ENCODE results near the gene SUCLA2.

SUCLA2 gene

DNA sequence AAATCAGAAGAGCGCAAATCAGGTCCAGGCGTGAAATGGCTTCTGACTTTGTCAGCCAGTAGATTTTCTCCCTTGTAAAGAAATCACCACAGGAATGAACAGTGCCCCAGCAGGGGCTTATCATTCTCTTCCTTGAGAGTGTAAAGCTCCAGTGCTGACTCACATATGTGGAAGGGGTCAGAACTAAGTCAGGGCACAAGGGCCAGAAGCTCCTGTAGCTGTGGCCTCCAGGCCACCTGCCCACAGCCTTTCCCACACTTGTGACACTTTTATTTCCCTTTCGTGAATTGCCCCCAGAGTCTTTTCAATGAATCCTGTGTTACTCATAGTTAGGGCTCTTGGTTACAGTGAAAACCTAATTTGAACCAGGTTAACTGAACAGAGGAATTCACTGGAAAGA lies 99.6 kb downstream of the SUCLA2 start:
- DNase-seq (ENCODE audit: low spot score), result no peak

DNA sequence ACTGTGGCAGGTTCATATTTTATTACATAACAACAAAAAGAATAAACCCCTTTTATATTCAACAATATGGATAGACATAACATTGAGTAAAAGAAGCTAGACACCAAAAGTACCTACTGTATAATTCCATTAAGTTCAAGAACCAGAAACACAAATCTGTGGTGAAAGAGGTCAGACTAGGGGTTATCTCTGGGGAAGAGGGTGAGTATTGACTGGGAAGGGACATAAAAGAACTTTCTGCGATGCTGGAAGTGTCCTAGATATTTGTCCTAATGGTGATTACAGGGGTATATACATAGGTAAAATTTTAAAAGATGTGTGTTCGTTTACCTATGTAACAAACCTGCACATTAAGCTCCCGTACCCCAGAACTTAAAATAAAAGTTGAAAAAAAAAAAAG lies 103.0 kb downstream of the SUCLA2 start:
- no peak for DNase-seq (ENCODE audit: low spot score)

DNA sequence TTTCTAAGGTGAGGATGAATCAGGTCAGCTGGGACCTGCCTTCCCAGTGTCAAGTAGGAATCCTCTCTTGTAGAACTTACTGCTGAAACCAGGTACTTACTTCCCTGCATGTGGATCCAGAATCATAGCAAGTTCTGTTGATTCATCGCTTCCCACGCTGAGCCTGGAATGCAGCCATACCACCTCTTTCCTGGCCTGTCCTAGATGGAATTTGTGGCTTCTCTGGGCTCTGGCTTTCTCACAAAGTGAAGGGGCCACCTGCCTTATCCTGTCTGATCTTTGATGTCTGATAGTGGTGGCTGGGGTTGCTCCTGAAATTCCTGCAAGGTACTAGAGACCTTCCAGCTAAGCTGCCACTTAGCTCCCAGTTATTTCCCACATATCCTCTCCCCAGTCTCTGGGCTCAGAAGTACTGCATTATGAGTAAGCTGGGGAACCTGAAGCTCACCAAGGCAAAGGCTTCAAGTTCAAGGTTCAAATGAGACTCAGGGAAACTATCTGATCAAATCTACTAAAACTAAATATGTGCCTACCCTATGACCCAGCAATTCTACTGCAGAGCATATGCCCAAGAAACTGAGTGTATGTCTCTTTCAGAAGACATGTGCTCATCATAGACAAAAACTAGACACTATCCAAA lies 103.5 kb downstream of the SUCLA2 start:
- DNase-seq (ENCODE audit: low spot score), result no peak

DNA sequence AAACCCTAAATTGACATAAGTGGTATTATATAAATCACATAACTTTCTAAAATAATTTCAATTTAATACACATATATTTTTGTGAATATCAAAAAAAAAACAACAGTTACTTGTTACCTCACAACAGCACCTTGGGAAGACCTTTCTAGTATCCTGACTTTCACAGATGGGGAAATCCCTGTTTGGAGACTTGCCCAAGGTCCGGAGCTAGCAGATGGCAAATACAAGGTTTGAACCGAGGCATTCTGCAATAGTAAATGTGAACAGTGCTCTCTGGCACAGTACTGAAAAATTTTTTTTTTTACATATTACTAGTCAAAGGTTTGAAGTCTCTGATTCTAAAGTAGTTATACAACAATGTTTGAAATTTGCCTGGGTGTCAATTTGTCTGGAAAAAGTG lies 104.5 kb downstream of the SUCLA2 start:
- DNase-seq (ENCODE audit: low spot score), result no peak

DNA sequence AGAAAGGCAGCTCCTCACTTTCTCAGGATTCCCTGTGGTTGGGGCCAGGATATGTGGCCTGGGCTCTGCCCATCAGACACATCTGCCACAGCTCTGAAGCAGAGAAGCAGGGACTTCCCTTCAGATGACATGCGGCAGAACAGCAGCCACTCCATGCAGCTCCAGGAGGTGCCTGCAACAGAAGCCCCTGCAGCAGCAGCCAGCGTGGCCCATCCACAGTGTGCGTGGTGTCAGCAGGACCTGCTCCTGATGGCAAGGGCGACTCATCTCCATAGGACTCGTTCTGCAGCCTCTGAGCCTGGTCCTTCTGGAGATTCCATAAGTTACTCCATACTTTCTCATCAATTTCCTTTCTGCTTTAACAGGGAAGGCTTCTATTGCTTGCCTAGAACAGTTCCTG lies 105.0 kb downstream of the SUCLA2 start:
- no peak for DNase-seq (ENCODE audit: low spot score)

DNA sequence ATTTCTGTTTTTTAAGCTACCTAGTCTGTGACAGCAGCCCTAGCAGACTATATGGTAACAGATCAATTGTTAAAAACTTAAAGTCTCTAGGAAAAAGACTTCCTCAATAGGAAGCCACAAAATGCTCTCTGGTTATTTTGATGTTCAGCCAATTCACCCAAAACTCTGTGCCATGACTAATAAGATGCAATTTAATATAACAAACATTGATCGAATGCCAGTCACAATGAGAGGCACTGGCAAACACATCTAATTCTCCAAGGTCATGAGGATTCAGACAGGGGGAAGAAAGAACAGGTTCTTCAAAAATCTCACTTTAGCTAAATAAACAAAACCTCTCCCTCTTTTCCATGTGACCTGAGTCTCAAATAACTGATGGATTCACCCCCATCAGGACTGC lies 107.5 kb downstream of the SUCLA2 start:
- no peak for DNase-seq (ENCODE audit: low spot score)
